SIG-M5 treated with dmso at 0.1 percent for 504 hours (cell line): ENCODE data around the gene CLDN18.
A peak's percentile ranks its signal among the peaks of the same experiment; 100 is the strongest.

Experiments
- DNase-seq: peaks from one replicate; lab custom pipeline; 2025; ENCODE audit not compliant: unreplicated experiment; lab: John Stamatoyannopoulos, UW

The CLDN18 gene

GRCh38 chr3:138025553-138025952 is 15.6 kb downstream of the CLDN18 start:
- DNase-seq: no peak

- no peak for DNase-seq
Measured at GRCh38 chr3:138027821-138028220, 17.9 kb downstream of the CLDN18 start.

GRCh38 chr3:138030734-138031280 is 20.8 kb downstream of the CLDN18 start:
- DNase-seq: no peak

GRCh38 chr3:138031536-138031935 is 21.6 kb downstream of the CLDN18 start:
- DNase-seq: no peak

GRCh38 chr3:138032567-138032966 is 22.6 kb downstream of the CLDN18 start:
- no peak for DNase-seq

- DNase-seq: no peak
Measured at GRCh38 chr3:138033202-138033691, 23.3 kb downstream of the CLDN18 start.

- no peak for DNase-seq
Measured at GRCh38 chr3:138034918-138035317, 25.0 kb downstream of the CLDN18 start.

GRCh38 chr3:138036572-138036971 is 26.6 kb downstream of the CLDN18 start:
- DNase-seq: no peak

GRCh38 chr3:138038725-138039462 is 28.9 kb downstream of the CLDN18 start:
- DNase-seq: no peak

GRCh38 chr3:138042043-138042442 is 32.1 kb downstream of the CLDN18 start:
- DNase-seq: no peak

GRCh38 chr3:138043266-138044029 is 33.5 kb downstream of the CLDN18 start:
- DNase-seq: no peak

GRCh38 chr3:138046085-138046484 is 36.1 kb downstream of the CLDN18 start:
- DNase-seq: no peak

- no peak for DNase-seq
Measured at GRCh38 chr3:138046955-138047354, 37.0 kb downstream of the CLDN18 start.

- DNase-seq: no peak
Measured at GRCh38 chr3:138047596-138048158, 37.7 kb downstream of the CLDN18 start.

GRCh38 chr3:138049157-138049919 is 39.4 kb downstream of the CLDN18 start:
- DNase-seq: no peak

GRCh38 chr3:138051947-138052802 is 42.2 kb downstream of the CLDN18 start:
- DNase-seq: peak; percentile 29

- no peak for DNase-seq
Measured at GRCh38 chr3:138054057-138054456, 44.1 kb downstream of the CLDN18 start.

- DNase-seq: no peak
Measured at GRCh38 chr3:138057384-138057783, 47.4 kb downstream of the CLDN18 start.

- DNase-seq: no peak
Measured at GRCh38 chr3:138059261-138059660, 49.3 kb downstream of the CLDN18 start.

GRCh38 chr3:138060792-138061191 is 50.8 kb downstream of the CLDN18 start:
- peak; percentile 39 for DNase-seq
